CD4-positive, alpha-beta T cell treated with Interleukin-1 beta for 1 hour (primary cell): ENCODE results near the gene WDR17.

ENCODE experiments used
- DNase-seq, 2 donors: peaks; one replicate each; pipeline ENCODE4 v3.0.0-alpha.2; 2020 to 2022

Gene WDR17

DNA sequence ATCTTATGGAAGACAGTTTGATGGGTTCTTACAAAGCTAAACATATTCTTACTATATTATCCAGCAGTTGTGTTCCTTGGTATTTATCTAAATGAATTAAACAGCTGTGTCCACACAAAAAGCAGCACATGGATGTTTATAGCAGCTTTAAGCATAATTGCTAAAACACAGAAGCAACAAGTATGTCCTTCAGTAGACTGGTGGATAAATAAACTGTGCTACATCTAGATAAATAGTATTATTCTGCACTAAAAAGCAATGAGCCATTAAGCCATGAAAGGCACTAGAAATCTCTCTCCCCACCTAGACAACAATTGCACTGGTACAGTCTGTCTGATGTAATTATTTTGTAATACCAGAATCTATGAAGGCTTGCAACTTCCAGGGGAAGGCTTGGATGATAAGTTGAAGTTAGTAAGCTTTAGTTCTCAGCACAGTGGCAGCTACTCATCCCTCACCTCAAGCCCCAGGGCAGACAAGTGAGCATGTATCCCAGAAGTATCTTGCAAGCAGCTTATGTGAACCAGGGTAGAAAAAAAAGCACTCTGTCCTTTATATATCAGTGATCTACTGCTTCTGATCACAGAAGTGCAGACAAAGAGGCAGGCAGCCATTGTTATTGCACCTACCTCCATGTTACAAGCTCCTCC lies 36.9 kb downstream of the WDR17 start:
- no peak for DNase-seq

DNA sequence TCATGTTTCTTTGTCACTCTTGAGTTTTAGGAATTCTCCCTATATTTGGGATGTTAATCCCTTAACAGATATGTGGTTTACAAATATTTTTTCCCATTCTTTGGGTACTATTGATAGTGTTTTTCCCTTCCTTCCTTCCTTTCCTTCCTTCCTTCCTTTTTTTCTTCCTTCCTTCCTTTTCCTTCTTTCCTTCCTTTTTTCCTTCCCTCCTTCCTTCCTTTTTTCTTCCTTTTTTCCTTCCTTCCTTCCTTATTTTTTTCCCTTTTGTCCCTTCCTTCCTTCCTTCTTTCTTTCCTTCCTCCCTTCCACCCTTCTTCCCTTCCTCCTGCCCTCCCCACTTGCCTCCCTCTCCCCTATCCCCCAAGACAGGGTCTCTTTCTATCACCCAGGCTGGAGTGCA lies 42.1 kb downstream of the WDR17 start:
- no peak for DNase-seq

DNA sequence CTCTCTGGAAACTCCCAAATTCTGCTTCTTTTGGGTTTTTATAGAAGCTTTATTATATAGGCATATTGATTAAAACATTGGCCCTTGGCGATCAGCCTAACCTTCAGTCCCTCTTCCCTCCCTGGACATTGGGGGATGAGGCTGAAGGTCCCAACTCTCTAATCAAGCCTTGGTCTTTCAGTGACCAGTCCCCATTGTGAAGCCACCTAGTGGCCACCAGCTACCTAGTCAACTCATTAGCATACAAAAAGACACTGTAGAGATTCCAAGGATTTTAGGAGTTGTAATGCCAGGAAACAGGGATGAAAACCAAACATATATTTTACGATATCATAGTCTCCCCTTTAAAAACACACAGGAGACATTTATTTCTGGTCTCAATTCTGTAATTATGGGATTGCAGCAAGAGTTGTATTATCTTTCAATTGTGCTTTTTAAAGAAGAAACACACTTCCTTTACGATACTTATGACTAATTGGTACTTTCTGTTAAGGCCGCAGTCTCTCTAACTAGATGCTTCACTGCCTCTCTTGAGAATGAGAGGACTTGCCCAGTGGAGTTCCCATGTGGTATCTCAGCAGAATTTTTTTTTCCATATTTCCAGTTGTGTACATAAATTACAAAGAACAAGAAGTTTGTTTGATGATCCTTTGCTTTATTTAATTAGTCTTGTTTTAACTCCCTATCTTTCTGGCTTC lies 58.2 kb downstream of the WDR17 start:
- no peak for DNase-seq

DNA sequence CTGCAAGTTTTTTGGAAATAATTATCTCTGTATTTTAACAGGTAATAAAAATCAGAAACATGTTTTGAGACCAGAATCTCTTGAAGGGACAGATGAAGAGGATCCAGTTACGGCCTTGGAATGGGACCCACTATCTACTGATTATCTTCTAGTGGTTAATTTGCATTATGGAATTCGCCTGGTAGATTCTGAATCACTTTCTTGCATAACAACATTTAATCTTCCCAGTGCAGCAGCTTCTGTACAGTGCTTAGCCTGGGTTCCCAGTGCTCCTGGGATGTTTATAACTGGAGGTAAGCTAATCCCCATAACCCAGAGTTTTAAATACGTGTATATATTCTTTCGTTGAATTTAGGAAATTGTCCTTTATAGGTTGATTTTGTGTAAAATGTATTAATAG lies 59.4 kb downstream of the WDR17 start:
- DNase-seq: no peak

- DNase-seq: no peak
Observed at GRCh38 chr4:176134670-176135069, 69.0 kb downstream of the WDR17 start.

- no peak for DNase-seq
Observed at GRCh38 chr4:176137631-176138030, 72.0 kb downstream of the WDR17 start.

- DNase-seq: no peak
Observed at GRCh38 chr4:176139518-176139917, 73.9 kb downstream of the WDR17 start.

- DNase-seq: no peak
Observed at GRCh38 chr4:176142253-176142652, 76.6 kb downstream of the WDR17 start.

DNA sequence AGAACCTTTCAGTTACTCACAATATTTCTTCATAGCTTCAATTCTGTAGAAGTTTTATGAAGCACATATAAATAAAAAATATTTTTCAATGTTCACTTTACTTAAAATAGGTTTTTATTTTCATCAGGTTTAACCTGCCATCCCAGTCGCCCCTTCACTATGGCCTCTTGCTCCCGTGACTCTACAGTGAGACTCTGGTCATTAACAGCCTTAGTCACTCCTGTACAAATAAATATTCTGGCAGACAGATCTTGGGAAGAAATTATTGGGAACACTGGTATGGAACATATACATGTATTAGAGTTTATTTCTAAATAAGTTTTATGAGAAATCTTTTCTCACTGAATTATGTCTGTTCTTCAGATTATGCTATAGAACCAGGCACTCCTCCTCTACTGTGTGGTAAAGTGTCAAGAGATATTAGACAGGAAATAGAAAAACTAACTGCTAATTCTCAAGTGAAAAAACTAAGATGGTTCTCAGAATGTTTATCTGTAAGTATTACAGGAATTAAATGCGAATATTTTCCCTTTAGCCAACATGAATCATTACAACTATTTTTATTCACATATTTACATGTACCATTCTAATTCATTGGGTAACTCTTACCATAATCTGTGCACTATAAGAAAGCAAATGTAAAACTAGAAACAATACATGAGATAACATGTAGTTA lies 84.2 kb downstream of the WDR17 start:
- DNase-seq: no peak

- no peak for DNase-seq
Observed at GRCh38 chr4:176150356-176150682, 84.7 kb downstream of the WDR17 start.

DNA sequence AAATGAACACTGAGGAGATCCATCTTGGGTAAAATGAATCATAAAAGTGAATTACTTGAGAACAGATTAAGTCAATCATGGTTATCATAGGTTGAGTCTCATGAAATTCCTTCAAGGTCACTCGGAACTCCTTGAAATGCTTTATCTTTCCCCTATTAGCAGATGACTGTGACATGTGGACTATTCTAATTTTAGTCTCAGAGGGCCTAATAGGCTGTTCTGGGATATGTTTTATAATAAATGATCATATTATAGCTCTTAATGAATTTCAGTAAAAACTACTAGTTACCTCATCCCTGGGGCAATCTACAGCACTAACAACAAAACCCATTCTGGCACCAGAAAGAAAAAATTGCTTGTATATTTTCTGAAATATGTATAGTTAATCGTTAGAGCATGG lies 85.1 kb downstream of the WDR17 start:
- no peak for DNase-seq

GRCh38 chr4:176153124-176153523 lies 87.5 kb downstream of the WDR17 start:
- no peak for DNase-seq

GRCh38 chr4:176156656-176157055 lies 91.0 kb downstream of the WDR17 start:
- DNase-seq: no peak

- no peak for DNase-seq
Observed at GRCh38 chr4:176163041-176163440, 97.4 kb downstream of the WDR17 start.

GRCh38 chr4:176185051-176185450 lies 119.4 kb downstream of the WDR17 start:
- no peak for DNase-seq

DNA sequence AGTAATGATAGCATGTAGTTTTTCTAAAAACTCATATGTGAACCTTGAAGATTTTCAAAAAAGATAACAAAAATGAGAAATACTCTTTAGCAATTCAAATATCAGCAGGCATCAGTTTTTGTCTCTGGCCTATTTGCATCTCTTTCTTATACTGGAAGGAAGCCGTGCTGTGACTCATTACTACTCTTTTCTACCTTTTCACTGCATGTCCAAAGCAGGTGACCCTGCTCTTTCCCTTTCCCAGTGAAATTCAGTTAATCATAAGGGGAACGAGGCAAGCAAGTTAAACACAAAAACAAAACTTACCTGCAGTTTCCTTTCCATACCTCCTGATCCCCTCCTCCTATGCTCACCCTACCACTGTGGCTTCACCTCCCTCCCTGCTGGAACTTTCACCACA lies 120.4 kb downstream of the WDR17 start:
- no peak for DNase-seq

- DNase-seq: no peak
Observed at GRCh38 chr4:176186671-176187395, 121.2 kb downstream of the WDR17 start.

GRCh38 chr4:176187624-176188023 lies 122.0 kb downstream of the WDR17 start:
- DNase-seq: no peak

DNA sequence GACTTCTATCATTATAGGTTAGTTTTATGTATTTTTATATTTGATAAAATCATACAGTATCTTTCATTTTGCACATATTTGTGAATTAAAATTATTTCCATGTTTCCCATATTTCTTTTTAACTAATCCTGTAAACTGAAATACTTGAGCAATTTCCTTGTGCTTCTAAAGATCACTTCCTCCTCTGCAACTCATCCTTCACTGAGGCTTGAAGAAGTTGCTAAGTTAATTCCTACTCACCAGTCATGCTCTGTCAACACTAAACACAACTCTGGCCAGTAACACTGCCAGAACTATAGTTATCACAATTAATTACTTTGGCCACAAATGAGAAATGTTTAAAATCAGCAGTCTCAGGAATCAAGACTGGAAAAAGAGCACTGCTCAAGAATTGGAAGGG lies 123.0 kb downstream of the WDR17 start:
- no peak for DNase-seq

GRCh38 chr4:176189891-176190795 lies 124.5 kb downstream of the WDR17 start:
- no peak for DNase-seq

DNA sequence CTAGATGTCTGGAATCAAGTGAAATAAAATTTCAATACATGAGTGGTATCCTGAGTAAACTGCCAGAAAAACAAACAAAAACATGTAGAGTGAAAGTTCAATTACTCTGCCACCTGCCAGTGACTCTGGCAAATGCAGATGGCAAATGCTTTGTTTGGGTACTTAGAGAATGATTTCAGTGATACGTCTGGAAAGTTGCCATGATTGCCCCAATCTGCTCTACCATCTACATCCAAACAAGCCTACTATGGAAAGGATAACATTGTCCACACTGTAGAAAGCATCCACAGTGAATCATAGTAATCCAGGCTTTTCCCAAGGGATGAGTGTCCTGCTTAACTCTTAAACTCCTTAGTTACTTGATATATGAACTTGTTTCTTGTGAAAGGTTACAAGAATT lies 126.3 kb downstream of the WDR17 start:
- no peak for DNase-seq

DNA sequence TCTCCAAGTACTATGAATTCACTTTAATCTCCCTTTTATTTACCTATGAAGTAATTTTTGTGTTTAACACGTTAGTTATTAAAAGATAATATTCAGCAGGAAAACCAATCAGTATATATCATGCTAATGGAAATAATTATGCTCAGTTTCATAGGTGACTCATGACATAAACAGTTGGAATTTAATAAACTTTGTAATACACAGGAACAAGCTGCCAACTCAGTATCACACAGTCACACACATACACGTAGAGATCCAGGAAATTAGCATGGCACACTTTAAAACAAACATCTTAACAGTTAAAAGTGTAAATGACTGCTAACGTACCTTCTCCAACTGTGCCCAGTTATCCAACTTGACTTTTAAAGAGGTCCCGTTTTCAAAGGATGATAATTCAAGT lies 127.5 kb downstream of the WDR17 start:
- DNase-seq: no peak

DNA sequence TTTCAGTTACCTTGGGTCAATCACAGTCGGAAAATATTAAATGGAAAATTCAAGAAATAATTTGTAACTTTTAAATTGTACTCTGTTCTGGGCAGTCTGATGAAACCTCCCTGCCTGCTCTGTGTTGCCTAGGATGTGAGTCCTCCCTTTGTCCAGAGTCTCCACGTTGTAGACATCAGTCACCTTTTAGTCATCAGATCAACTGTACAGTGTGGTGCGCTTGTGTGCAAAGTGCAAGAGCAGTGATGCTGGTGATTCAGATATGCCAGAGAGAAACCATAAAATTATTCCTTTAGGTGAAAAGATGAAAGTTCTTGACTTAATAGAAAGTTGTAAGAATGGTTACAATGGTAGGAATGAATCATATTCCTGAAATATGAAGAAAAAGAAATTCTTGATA lies 128.3 kb downstream of the WDR17 start:
- DNase-seq: no peak
